HG03457 (cell line): ENCODE measurements around the gene RNF4.
"Not testable (repeated sequence)": the region's sequence is repeated elsewhere in the genome, so short reads cannot be mapped to it uniquely, and the experiment has no call there.

ENCODE experiments used
- ATAC-seq: cut with Tn5 transposase; IDR thresholded peaks from one replicate; pipeline ENCODE4 v1.9.1; 2021; ENCODE audit warnings: moderate number of reproducible peaks; ENCODE audit not compliant: unreplicated experiment

RNF4 gene

GRCh38 chr4:2485956-2486355 lies 17.1 kb downstream of the RNF4 start:
- ATAC-seq = no peak

DNA sequence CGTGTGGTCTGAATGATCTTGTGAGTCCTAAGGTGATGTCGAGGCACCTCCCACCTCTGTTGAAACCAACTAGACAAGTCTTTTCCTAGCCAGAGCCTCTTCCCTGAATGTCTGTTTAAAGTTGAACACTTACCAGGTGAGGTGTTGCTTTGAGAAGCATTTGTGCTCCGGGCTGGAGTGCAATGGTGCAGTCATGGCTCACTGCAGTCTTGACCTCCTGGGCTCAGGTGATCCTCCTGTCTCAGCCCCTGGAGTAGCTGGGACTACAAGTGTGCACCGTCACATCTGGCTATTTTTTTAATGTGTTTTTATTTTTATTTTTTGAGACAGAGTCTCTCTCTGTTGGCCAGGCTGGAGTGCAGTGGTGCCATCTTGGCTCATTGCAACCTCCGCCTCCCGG lies 18.1 kb downstream of the RNF4 start:
- ATAC-seq = no peak

DNA sequence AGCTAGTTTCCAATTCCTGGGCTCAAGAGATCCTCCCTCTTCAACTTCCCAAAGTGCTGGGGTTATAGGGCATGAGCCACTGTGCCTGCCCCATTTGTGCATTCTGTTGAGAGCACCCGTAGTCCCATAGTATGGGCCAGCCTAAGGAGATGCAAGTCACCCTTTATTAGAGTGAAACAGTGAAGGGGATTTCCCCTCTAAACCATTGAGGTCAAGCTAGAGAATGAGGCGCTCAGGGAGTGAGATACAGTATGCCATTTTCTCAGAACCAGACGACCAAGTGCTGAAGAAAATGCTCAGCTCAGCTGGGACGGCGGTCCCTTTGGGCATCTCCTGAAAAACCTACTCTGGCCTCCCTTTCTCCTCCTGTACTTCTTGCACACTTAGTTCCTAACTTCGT lies 18.7 kb downstream of the RNF4 start:
- peak; percentile 51 for ATAC-seq

GRCh38 chr4:2489081-2489805 lies 20.3 kb downstream of the RNF4 start:
- ATAC-seq = no peak

DNA sequence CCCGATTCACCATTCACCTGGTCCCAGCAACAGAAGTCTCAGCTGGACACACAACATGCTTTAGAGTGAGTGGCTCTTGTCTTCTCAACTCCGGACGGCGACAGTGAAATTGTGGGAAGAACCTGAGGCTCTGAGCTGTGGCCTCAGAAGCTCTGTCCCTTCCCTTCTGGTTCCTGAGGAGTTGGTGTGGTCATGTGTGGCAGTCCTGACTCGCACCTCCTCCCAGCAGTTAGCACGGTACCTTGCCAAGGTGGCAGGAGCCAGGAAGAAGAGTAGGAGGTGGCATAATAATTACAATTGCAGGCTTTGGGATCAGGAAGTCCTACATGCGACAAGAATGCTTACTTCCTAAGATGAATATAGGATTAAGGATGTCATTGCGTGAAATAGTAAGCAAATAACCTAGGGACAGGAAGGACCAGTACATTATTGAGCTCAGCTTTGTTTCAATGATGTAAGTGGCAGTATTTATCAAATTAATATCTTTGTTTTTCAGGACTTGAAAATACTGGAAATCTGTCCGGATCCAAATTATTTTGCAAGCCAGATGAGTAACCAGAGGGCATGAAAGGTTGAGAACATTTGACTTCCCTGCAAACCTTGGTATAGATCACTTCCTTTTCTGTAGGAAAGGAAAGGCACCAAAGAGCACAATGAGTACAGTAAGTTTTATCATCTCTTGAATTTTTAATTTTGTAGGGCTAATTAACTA lies 21.1 kb downstream of the RNF4 start:
- ATAC-seq = no peak

GRCh38 chr4:2492970-2493369 lies 24.1 kb downstream of the RNF4 start:
- no peak for ATAC-seq

GRCh38 chr4:2494992-2495391 lies 26.1 kb downstream of the RNF4 start:
- no peak for ATAC-seq

- no peak for ATAC-seq
Measured at GRCh38 chr4:2497324-2497723, 28.4 kb downstream of the RNF4 start.

DNA sequence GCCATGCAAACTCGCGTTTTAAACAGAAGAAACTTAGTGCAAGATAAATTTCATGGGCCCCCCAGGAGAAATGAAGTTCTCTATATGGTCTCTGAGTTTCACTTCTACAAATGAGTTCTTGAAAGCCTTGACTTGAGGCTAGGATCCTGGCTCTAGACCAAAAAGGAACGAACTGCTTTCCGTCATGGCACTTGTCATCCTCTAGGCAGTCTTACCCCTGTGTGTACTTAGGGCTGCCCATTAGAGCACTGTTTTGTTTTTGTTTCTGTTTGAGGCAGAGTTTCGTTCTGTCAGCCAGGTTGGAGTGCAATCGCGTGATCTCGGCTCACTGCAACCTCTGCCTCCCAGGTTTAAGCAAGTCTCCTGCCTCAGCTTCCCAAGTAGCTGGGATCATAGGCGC lies 29.0 kb downstream of the RNF4 start:
- peak; percentile 73 for ATAC-seq

DNA sequence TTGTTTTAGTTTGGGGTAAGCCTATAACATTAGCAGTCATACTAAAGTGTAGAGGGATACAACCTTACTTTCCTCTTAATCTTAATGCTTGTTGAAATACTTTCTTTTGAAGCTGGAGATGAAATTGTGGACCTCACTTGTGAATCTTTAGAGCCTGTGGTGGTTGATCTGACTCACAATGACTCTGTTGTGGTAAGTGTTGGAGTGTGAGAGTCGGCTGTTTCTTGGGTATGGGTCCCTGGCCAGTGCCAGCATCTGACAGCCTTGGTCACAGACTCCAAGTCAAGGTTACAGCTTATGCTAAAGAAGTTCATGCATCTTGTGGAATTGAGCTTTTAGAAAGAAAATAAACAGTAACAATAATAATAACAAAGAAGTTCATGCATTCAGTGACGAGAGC lies 31.6 kb downstream of the RNF4 start:
- no peak for ATAC-seq

DNA sequence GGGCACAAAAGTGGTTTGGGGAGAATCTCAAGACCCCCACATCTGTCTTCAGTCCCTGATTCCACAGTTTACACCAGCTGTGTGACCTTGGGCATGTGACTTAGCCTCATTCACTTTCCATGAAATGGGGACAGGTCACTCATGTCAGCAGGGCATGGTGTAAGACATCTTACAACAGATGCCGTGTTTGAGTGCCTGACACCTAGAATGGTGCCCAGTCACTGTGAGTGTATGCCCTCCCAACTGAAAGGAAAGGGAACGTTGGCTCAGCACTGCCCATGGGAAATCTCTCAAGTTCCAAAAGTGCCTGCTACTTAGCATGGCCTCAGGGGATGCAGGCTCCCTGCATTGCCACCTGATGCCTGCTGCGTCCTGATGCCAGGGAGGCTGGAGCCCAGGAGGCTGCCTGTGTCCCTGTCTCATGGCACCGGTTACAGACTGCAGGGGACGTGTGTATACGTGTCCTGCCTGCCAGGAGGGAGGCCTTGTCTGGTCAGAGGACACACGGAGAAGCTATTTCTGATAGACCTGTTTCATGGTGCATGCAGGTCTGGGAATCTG lies 32.2 kb downstream of the RNF4 start:
- ATAC-seq = no peak

DNA sequence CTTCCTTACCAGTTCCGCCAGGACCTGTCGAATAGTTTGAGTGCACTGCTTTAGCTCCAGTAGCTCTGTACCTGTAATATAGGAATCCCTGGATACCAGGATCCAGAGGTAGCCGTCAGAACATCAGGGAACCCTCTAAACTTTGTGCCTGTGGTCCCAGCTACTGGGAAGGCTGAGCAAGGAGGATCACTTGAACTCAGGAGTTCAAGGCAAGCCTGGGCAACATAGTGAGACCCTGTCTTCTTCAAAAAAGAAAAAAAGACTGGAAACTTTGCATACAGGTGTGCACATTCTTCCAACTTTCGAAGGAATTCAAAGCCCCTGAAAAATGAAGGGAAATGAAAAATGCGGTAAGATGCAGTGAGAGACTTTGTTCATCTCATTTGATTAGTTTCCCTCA lies 34.9 kb downstream of the RNF4 start:
- ATAC-seq = no peak

GRCh38 chr4:2507259-2507658 lies 38.4 kb downstream of the RNF4 start:
- no peak for ATAC-seq

DNA sequence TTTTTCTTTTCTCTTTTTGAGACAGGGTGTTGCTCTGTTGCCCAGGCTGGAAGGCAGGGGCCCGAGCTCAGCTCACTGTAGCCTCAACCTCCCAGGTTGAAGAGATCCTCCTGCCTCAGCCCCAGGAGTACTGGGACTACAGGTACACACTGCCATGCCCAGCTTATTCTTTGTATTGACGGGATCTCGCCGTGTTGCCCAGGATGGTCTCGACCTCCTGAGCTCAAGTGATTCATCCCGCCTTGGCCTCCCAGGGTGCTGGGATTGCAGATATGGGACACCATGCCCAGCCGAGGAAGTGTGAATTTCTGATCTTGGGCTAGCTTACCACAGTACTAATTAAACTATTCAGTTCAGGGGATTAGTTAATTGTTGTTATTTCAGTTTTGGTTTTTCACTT lies 38.9 kb downstream of the RNF4 start:
- ATAC-seq = no peak

GRCh38 chr4:2510351-2511259 lies 41.7 kb downstream of the RNF4 start:
- ATAC-seq = no peak

GRCh38 chr4:2511645-2512131 lies 42.8 kb downstream of the RNF4 start:
- ATAC-seq = no peak

- no peak for ATAC-seq
Measured at GRCh38 chr4:2512396-2513135, 43.7 kb downstream of the RNF4 start.

DNA sequence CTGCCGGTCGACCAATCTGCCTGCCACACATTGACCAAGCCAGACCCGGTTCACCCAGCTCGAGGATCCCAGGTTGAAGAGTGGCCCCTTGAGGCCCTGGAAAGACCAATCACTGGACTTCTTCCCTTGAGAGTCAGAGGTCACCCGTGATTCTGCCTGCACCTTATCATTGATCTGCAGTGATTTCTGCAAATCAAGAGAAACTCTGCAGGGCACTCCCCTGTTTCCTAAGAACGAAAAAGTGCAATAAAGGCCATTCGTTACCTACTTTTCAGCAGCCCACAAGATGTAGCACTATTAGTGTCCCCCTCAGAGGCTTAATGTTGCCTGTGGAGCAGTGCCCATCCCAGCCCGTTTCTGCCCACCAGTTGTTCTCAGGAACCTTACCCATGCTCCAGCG lies 45.3 kb downstream of the RNF4 start:
- not testable (repeated sequence) for ATAC-seq

GRCh38 chr4:2514944-2515343 lies 46.0 kb downstream of the RNF4 start:
- not testable (repeated sequence) for ATAC-seq

GRCh38 chr4:2515830-2516550 lies 47.1 kb downstream of the RNF4 start:
- ATAC-seq = no peak
